ENCODE measurements around the gene ADAM15.

ADAM15 gene

DNA sequence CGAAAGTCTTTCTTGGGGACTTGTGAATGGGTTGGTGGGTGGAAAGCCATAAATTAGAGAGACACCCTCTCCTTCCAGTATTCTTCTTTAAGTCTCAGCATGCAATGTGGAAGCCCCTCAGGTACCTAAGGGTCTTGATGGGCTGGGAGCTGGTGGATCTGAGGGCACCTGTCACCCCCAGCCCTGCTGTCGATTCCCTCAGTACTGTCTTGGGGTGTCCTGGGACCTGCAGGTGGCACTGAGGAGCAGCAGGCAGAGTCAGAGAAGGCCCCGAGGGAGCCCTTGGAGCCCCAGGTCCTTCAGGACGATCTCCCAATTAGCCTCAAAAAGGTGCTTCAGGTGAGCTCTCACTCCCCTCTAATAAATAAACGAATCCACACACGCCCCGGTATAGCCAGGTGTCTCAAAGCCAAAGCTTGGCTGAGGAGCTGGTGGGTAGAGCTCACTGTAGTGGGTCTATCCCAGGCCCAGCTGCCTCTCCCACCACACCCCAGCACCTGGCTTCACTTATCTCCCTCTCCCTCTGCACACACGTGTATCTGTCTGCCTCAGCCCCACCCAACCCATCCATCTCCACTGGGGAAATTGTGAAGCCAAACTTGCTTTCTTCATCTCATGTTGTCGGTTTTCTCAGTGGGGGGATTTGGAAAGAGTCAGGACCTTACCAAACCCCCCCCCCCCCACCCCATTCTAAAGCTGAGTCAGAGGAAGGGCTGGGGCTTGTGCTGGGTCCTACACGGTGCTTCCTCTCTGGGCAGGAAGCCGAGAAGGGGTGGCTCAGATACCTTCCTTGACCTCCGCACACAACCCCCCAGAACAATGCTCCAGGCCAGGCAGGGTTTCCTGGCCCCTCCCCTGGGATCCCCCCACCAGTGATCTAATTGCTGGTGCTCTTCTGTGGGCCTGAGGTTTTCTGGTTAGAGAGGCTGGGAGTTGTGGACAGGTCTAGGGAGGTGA is 1.6 kb downstream of the ADAM15 start:
- no peak for DNase-seq

DNA sequence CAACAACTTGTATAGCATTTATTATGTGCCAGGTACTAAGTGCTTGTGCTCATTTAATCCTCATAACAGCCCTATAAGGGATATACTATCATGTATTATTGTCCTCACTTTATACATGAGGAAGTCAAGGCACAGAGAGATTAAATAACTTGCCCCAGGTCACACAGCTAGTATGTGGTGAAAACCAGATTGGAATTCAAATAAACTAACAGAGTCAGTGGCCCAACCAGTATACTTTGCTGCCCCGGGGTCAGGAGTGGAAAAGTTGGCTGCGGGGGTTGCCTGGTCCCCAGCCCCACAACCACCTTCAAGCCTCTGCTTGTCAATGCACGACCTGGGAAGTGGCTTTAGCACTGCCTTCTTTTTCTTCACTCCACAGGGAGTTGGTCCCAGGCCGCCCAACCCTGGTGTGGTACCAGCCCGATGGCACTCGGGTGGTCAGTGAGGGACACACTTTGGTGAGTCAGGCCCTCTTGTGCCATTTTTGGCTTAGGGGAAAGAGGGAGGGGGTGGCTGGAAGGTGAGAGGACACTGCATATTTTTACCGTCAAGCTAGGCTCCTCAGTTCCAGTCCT is 2.5 kb downstream of the ADAM15 start:
- DNase-seq, result no peak

DNA sequence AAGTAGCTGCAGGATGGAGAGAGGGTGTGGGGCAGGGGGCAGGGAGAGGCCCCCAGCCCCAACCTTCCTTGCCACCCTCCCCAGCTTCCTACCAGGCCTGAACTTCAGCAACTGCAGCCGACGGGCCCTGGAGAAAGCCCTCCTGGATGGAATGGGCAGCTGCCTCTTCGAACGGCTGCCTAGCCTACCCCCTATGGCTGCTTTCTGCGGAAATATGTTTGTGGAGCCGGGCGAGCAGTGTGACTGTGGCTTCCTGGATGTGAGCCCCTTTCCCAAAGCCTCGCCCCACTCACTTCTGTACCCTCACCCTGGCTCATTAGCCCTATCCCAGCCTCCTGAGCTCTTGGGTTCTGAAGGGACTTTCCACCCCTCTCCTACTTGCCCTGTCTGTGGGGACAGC is 6.0 kb downstream of the ADAM15 start:
- DNase-seq, result no peak

DNA sequence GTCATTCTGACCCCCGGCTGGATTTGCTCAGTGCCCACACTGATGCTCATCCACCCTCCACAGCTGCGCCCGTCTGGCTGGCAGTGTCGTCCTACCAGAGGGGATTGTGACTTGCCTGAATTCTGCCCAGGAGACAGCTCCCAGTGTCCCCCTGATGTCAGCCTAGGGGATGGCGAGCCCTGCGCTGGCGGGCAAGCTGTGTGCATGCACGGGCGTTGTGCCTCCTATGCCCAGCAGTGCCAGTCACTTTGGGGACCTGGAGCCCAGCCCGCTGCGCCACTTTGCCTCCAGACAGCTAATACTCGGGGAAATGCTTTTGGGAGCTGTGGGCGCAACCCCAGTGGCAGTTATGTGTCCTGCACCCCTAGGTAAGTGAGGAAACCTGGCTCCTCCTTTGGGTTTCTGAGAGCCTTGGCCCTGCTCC is 6.7 kb downstream of the ADAM15 start:
- DNase-seq, result no peak

DNA sequence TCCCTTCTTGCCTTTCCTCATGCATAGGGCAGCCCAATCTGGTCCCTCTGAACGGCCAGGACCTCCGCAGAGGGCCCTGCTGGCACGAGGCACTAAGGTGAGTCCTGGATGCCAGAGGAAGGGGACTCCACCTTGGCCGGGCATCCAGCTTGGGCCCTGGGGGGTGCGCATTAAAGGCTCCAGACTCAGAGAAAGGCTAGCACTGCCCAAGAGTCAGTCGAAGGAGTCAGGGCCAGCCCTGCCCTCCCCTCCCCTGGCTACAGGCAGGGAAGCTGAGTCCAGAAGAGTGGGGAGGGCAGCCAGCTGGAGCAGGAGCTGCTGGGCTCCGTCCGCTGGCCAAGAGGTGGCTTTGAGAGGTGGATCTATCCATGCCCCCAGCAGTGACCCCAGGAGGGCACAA is 9.6 kb downstream of the ADAM15 start:
- no peak for DNase-seq

DNA sequence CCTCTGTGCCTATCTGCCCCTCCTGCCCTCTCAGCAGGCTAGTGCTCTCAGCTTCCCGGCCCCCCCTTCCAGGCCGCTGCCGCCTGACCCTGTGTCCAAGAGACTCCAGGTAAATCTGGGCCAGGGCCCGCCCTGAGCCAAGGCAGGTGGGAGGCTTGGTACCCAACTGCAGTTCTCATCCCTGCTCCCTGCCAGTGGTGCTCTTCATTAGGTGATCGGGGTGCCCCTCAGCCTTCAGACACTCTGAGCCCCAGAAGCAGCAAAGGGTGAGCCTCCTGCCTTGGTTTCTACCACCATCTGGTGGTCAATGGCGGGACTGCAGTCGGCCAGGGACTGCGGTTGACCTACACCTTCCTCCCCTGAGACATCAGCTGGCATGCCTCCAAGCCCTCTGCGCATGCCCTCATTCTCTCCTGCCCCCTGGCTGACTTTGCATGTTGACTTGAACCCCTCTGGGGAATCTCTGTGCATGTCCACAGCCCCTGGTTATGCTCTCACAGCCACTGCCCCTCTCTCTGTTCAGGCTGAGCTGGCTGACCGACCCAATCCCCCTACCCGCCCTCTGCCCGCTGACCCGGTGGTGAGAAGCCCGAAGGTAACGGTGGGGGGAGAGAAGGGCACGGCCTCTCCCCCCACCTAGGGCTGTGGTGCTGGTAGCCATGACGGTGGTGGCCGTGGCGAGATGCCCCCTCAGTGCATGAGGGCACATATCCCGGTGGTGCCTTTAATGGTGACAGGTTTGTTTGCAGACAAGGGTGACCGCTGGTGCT is 10.4 kb downstream of the ADAM15 start:
- DNase-seq, result peak; percentile 36

DNA sequence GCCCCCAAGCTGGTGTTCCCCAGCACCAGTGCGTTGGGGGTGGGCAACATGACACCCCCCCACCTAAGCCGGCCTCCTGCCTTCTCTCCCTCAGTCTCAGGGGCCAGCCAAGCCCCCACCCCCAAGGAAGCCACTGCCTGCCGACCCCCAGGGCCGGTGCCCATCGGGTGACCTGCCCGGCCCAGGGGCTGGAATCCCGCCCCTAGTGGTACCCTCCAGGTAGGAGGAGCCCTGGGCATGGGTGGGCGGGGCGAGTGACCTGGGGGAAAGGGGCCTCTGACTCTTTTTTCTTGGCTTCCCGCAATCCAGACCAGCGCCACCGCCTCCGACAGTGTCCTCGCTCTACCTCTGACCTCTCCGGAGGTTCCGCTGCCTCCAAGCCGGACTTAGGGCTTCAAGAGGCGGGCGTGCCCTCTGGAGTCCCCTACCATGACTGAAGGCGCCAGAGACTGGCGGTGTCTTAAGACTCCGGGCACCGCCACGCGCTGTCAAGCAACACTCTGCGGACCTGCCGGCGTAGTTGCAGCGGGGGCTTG is 11.1 kb downstream of the ADAM15 start:
- DNase-seq, result no peak

DNA sequence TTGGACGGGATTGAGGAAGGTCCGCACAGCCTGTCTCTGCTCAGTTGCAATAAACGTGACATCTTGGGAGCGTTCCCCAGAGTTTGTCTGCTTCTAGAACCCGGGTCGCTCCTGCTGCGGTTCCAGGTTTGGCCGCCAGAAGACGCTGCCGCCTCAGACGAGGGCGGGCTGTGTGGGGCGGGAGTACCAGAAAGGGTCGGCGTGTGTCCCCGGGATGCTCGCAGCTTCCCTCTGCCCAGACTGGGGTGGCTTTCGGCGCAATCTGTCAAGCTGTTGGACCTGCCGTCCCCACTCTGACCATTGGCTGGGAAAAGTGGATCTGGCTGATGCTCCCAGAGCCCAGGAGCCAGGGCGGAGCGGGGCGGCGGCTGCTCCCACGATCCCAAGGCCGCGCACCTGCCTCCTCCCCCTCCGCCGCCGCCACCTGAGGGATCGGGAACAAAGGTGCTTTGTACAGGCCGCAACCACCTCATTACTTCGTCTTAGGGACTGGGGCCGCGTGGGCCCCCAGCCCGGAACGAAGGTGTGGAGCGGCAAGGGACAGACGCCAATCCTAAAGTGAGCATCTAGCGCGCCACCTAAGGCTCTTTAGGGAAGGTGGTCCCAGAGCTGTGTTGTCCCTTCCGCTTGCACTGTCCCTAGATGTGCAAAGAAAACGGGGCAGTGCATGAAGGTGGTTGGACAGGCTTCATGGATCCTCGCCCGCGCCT is 11.7 kb downstream of the ADAM15 start:
- DNase-seq, result no peak

DNA sequence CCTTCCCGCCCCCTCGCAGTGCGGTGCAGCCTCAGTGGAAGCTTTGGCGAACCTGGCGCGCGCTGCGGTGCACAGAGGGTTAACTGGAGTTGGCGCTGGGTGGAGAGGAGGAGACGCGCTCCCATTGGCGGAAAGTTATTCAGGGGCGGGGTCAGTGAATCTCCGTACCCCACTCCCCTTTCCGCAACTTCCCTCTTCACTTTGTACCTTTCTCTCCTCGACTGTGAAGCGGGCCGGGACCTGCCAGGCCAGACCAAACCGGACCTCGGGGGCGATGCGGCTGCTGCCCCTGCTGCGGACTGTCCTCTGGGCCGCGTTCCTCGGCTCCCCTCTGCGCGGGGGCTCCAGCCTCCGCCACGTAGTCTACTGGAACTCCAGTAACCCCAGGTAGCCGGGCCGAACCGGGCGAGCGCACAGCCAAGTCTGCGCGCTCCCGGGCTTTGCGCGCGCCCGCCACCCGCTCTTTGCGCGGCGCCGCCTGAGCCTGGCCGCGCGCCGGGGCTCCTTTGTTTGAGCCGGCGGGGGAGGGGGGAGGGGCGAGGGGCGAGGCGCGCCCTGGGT is 12.5 kb downstream of the ADAM15 start, which contains the start of gene EFNA4:
Gene EFNA4 (plus strand): TSS at position 191 of the 561 bp plus-strand sequence. CDS start 84 bp downstream, at position 275.
- DNase-seq, result peak; percentile 46

DNA sequence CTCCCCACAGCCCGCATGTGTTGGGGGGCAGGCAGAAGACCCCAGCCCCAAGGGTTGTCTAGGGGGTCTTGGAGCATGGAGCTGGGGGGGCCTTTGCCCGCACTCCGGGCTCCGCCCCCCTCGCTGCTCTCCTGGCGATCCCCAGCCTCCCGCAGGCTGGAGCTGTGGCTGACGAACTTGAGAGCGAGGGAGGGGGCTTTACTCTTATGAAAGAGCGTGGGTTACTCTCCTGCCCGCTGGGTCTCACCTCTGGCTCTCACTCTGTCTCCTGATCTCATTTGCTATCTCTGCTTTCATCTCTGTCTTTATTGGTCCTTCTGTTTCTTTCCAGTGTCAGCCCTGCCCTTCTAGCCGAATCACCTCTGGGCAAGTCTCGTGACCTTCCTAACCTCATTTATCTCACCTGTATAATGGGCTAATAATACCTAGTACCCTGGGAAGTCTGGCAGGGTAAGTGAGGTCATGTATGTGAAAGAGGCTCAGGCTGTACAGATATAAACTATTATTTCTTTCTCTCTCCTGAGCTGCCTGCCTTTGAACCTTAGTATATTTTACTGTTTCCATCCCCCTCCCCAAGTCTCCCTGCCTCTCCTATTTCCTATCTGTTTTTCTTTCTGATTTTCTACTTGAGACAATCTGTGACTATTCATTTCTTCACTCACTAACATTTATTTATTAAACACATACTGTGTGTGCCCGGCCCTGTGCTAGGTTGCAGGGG is 13.2 kb downstream of the ADAM15 start:
- DNase-seq, result peak; percentile 41

DNA sequence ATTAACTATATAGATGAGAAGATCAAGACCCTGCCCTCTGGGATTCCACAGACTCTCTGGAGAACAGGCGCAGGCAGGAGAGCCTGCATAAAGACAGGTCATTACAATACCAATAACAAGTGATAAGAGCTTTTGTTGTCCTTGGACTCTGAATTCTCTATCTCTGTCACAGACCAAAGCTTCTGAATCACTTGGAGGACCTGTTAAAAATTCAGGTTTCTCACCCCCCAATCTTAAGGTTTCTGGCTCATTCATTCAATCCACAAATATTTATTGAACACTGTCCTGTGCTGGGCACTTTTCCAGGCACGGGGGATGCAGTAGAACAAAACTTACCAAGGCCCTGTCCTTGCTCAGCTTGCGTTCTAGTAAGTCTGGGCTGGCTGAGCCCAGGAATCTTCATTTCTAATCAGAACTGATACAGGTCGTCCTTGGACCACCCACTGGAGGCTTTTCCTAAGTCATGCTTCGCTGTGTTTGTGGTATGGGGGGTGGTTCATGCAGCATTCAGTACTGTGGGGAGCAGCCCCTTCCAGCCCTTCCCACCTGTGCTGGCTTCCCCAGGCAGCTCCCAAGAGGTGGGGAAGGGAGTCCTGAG is 13.8 kb downstream of the ADAM15 start:
- no peak for DNase-seq

DNA sequence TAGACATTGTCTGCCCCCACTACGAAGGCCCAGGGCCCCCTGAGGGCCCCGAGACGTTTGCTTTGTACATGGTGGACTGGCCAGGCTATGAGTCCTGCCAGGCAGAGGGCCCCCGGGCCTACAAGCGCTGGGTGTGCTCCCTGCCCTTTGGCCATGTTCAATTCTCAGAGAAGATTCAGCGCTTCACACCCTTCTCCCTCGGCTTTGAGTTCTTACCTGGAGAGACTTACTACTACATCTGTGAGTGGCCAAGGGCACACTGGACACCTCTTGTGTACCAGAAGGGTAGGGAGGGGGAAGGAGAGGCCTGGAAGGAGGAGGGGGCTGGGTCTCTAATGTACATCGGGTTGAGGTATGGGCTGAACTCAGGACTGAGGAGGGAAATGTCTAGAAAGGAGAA is 15.7 kb downstream of the ADAM15 start:
- no peak for DNase-seq

DNA sequence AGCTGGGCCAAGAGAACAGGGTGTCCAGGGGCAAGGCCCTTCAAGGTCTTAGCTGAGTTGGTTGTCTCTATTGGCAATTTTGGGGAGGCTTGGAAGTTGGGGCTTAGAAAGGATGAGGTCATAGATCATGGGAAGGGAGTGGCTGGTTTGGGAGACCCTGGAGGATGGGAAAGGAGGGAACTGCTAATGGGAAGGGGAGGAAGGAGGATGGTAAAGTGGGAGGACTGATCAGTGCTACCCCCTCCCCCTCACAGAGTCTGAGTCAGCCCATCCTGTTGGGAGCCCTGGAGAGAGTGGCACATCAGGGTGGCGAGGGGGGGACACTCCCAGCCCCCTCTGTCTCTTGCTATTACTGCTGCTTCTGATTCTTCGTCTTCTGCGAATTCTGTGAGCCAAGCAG is 17.5 kb downstream of the ADAM15 start:
- DNase-seq, result no peak

DNA sequence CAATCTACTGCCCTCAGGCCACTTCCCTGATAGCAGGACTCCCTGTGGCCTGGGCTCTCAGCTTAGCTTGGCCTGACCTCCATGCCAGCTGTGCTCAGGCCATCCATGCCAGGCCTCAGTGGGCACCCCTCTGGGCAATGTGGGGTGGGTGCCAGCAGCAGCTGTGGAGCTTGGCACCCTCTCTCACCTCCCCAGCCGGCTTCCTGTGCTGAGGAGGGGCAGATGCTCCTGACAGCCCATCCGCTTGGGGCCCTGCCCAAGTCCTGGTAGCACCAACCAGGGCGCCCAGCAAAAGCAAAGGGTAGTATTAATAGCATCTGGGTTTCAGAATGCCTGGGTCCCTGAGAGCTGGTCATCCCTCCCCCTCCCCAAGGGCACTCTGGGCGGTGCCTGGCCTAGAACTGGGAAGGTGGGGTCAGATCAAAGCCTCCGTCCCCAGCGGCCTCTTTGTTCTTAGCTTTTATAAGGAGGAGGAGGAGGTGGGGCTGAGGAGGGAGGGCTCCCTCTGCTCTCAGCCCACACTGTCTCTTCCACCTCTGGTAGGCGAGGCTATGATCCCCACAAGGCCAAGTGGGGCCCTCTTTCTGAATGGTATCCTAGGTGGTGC is 18.5 kb downstream of the ADAM15 start:
- DNase-seq, result no peak

DNA sequence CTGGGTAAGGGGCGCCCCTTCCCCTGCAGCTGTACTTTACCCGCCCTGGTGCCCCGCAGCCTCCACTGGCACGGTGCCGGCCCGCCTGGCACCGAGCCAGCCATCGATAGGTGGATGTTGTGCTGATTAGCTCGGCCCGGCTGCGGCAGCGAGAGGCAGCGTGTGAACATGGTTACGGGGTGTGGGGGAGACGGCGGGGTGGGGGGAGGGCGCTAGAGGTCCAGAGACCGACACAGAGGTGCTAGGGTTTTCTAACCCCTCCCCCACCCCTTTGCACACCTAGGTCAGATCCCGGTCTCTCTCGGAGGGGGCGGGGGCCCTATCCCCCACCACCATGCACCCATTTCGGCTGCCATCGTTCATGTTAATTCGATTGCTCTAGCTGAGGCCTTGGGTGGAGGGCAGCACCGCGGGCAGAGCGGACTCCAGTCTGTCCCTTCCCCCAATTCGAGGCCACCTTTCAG is 19.1 kb downstream of the ADAM15 start:
- DNase-seq, result no peak

DNA sequence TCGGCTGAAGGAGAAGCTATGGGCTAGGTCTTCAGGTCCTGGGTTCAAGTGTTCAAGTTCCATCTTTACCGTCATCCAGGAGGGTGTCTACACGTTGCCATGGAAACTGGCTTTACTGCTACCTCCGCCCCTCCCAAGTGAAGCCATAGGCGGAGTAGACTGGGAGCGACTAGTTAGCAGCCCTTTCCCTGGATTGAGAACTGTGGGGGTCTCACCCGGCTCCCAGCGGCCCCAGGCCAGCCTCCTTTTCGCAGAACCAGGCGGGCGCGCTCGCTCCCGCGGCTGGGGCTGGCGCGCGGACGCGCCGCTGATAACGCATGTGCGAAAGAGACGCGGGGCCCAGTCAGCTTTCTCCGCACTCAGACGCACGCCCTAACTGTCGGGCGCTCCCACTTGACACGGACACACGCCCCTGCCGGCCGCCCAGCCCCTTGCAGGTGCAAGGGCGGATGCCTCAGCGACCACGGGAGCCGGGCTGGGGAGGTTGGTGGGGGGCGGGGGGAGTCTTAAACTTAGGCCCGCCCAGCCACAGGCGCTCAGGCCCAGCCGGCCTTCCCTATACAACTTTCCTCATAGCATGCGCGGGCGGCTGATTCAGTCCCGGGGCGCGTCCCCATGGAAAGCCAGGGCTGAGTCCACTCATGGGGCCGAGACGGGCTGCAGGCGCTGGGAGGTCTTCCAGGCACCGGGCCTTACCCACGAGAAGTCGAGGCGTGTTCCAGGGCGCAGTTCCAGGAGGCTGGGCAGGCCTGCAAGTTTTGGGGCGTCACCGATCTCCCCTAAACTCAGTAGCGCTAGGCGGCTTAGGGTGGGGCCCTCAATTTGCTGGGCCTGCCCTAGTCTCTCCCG is 19.8 kb downstream of the ADAM15 start:
- DNase-seq, result peak; percentile 53

DNA sequence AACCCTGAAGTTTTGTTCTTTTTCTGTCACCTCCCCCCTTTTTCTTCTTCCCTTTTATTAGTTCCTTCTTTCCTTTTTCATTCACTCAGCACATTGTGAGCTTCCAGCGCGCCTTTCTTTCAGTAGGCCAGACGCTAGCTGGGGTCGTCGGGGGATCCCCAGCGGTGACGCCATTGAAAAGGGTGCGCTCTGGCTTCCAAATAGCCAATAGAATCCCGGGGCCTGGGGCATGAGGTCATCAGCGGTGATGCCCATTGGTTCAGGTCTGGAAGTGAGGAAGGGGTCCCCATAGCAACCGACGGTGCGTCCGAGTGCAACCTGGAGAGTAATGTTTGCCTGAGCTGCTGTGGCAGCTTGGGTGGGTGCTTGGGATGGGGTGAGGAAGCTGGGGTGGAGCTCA is 20.6 kb downstream of the ADAM15 start:
- DNase-seq, result no peak

DNA sequence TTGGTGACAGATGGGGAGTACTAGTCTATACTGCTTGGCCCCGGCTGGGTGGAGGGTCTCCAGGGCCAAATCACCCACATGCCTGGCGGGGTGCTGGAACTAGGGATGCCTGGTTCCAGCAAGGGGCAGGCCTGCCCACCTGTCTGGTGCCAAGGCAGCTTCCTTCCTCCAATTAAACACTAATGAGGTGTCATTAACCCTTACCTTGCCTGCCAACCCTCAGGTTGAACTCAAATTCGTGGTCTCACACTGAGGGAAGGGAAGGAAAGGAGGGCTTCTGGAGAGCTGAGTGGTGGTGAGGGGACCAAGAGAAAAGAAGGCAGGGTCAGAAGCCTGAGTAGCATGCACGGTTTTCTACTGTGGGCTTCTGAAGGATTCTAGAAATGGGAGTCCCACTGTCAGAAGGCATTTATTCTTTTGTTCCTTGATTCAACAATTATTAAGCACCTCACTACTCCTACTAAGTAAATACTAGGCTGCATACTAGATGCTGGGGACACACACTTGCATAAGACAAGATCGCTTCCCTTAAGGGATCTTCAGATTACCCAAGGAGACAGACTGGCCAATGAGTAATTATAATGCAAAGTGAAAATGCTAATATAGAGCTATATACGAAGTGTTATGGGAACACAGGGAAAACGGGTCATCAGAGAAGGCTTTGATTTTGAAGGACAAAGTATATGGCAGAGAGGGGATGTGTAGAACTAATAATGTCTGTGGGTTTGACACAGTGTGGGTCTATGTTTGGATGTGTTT is 21.6 kb downstream of the ADAM15 start:
- no peak for DNase-seq
